SK-N-SH treated with all-trans-retinoic acid at 6 μM for 48 hours (cell line): Measurements from ENCODE around the gene ZNF511.

Source experiments
- ATAC-seq: fragments of 200-7000 bp; cut with Tn5 transposase; 3 replicates; pipeline ENCODE4 v1.9.1; 2020; ENCODE audit warnings: mild to moderate bottlenecking, moderate library complexity
- ARNTL ChIP-seq: fragments of 450-650 bp; formaldehyde crosslinking; IDR thresholded peaks from 2 replicates; pipeline ENCODE4 v1.5.0; 2020; ENCODE audit warnings: low read depth, mild to moderate bottlenecking, moderate library complexity, borderline replicate concordance
- BACH2 ChIP-seq: fragments of 250-450 bp; sonication (Bioruptor Pico); IDR thresholded peaks from 2 replicates; pipeline ENCODE4 v1.9.0; 2021; ENCODE audit warnings: mild to moderate bottlenecking, borderline replicate concordance
- CSDC2 ChIP-seq: fragments of 250-450 bp; sonication (Bioruptor Pico); IDR thresholded peaks from 2 replicates; pipeline ENCODE4 v1.5.0; 2020; ENCODE audit warnings: mild to moderate bottlenecking, moderate library complexity
- CSRNP3 ChIP-seq: fragments of 250-450 bp; sonication (Bioruptor Pico); IDR thresholded peaks from 2 replicates; pipeline ENCODE4 v1.5.1; 2021; ENCODE audit warnings: mild to moderate bottlenecking, moderate library complexity
- ESRRG ChIP-seq: fragments of 250-450 bp; sonication (Bioruptor Pico); IDR thresholded peaks from 2 replicates; pipeline ENCODE4 v1.6.1; 2021; ENCODE audit warnings: mild to moderate bottlenecking
- GLIS3 ChIP-seq: fragments of 250-450 bp; sonication (Bioruptor Pico); IDR thresholded peaks from 2 replicates; pipeline ENCODE4 v1.5.0; 2020; ENCODE audit warnings: mild to moderate bottlenecking, moderate library complexity
- ISL1 ChIP-seq: fragments of 250-450 bp; sonication (Bioruptor Pico); IDR thresholded peaks from 2 replicates; pipeline ENCODE4 v2.1.2; 2022; ENCODE audit warnings: mild to moderate bottlenecking, moderate library complexity
- POU6F1 ChIP-seq: fragments of 250-450 bp; sonication (Bioruptor Pico); IDR thresholded peaks from 2 replicates; pipeline ENCODE4 v1.8.0; 2021; ENCODE audit warnings: low read depth, mild to moderate bottlenecking, moderate library complexity, borderline replicate concordance
- PPARA ChIP-seq: fragments of 250-450 bp; sonication (Bioruptor Pico); IDR thresholded peaks from 2 replicates; pipeline ENCODE4 v1.5.0; 2020; ENCODE audit warnings: mild to moderate bottlenecking, borderline replicate concordance
- TCF4 ChIP-seq: fragments of 250-450 bp; sonication (Bioruptor Pico); IDR thresholded peaks from 2 replicates; pipeline ENCODE4 v1.8.0; 2021; ENCODE audit warnings: mild to moderate bottlenecking, moderate library complexity, borderline replicate concordance
- TOX ChIP-seq: fragments of 250-450 bp; sonication (Bioruptor Pico); IDR thresholded peaks from 2 replicates; pipeline ENCODE4 v1.8.0; 2021; ENCODE audit warnings: mild to moderate bottlenecking, moderate library complexity, borderline replicate concordance
- ZC3H10 ChIP-seq: fragments of 250-450 bp; sonication (Bioruptor Pico); IDR thresholded peaks from 2 replicates; pipeline ENCODE4 v1.5.1; 2021; ENCODE audit warnings: mild to moderate bottlenecking, moderate library complexity
- ZFP3 ChIP-seq: fragments of 250-450 bp; sonication (Bioruptor Pico); IDR thresholded peaks from 2 replicates; pipeline ENCODE4 v1.5.0; 2020; ENCODE audit warnings: mild to moderate bottlenecking, moderate library complexity
- ZFP30 ChIP-seq: fragments of 450-650 bp; formaldehyde crosslinking; IDR thresholded peaks from 2 replicates; pipeline ENCODE4 v1.5.0; 2022; ENCODE audit warnings: mild to moderate bottlenecking, moderate library complexity
- ZNF565 ChIP-seq: fragments of 450-650 bp; formaldehyde crosslinking; conservative IDR thresholded peaks from 2 replicates; pipeline ENCODE4 v1.5.0; 2020; ENCODE audit warnings: low read depth, mild to moderate bottlenecking, moderate library complexity
- ZNF70 ChIP-seq: fragments of 450-650 bp; formaldehyde crosslinking; IDR thresholded peaks from 2 replicates; pipeline ENCODE4 v1.5.0; 2020; ENCODE audit warnings: mild to moderate bottlenecking, moderate library complexity
- ZNF8 ChIP-seq: fragments of 450-650 bp; formaldehyde crosslinking; IDR thresholded peaks from 2 replicates; pipeline ENCODE4 v1.5.0; 2020; ENCODE audit warnings: mild to moderate bottlenecking, moderate library complexity
- TF ChIP-seq, protein P1 (sequence below): fragments of 250-450 bp; sonication (Bioruptor Pico); IDR thresholded peaks from 2 replicates; pipeline ENCODE4 v1.5.0; 2020; ENCODE audit warnings: mild to moderate bottlenecking, moderate library complexity
- TF ChIP-seq, protein P2 (sequence below): fragments of 250-450 bp; sonication (Bioruptor Pico); IDR thresholded peaks from 2 replicates; pipeline ENCODE4 v1.5.1; 2020; ENCODE audit warnings: low read depth, mild to moderate bottlenecking, moderate library complexity
- TF ChIP-seq, protein P3 (sequence below): fragments of 250-450 bp; sonication (Bioruptor Pico); IDR thresholded peaks from 2 replicates; pipeline ENCODE4 v1.8.0; 2020; ENCODE audit warnings: mild to moderate bottlenecking, moderate library complexity, borderline replicate concordance

Gene ZNF511

GRCh38 chr10:133269367-133269766, 39.3 kb upstream of the ZNF511 start:
- no peak for ATAC-seq
- TF ChIP-seq, protein P1, sequence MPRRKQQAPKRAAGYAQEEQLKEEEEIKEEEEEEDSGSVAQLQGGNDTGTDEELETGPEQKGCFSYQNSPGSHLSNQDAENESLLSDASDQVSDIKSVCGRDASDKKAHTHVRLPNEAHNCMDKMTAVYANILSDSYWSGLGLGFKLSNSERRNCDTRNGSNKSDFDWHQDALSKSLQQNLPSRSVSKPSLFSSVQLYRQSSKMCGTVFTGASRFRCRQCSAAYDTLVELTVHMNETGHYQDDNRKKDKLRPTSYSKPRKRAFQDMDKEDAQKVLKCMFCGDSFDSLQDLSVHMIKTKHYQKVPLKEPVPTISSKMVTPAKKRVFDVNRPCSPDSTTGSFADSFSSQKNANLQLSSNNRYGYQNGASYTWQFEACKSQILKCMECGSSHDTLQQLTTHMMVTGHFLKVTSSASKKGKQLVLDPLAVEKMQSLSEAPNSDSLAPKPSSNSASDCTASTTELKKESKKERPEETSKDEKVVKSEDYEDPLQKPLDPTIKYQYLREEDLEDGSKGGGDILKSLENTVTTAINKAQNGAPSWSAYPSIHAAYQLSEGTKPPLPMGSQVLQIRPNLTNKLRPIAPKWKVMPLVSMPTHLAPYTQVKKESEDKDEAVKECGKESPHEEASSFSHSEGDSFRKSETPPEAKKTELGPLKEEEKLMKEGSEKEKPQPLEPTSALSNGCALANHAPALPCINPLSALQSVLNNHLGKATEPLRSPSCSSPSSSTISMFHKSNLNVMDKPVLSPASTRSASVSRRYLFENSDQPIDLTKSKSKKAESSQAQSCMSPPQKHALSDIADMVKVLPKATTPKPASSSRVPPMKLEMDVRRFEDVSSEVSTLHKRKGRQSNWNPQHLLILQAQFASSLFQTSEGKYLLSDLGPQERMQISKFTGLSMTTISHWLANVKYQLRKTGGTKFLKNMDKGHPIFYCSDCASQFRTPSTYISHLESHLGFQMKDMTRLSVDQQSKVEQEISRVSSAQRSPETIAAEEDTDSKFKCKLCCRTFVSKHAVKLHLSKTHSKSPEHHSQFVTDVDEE (CRISPR knock-in tag) = no peak
- TF ChIP-seq ZFP30 (CRISPR knock-in tag) (no peak), ZNF565 (no peak), POU6F1 (CRISPR knock-in tag) (no peak), ARNTL (CRISPR knock-in tag) (no peak), TOX (no peak), BACH2 (no peak), ZNF8 (CRISPR knock-in tag) (no peak), TCF4 (CRISPR knock-in tag) (no peak), ZFP3 (CRISPR knock-in tag) (no peak), ESRRG (CRISPR knock-in tag) (no peak), ZC3H10 (CRISPR knock-in tag) (no peak), CSRNP3 (CRISPR knock-in tag) (no peak), ISL1 (CRISPR knock-in tag) (no peak), PPARA (CRISPR knock-in tag) (no peak)
- TF ChIP-seq, protein P2, sequence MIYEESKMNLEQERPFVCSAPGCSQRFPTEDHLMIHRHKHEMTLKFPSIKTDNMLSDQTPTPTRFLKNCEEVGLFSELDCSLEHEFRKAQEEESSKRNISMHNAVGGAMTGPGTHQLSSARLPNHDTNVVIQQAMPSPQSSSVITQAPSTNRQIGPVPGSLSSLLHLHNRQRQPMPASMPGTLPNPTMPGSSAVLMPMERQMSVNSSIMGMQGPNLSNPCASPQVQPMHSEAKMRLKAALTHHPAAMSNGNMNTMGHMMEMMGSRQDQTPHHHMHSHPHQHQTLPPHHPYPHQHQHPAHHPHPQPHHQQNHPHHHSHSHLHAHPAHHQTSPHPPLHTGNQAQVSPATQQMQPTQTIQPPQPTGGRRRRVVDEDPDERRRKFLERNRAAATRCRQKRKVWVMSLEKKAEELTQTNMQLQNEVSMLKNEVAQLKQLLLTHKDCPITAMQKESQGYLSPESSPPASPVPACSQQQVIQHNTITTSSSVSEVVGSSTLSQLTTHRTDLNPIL (CRISPR knock-in tag) = no peak

DNA sequence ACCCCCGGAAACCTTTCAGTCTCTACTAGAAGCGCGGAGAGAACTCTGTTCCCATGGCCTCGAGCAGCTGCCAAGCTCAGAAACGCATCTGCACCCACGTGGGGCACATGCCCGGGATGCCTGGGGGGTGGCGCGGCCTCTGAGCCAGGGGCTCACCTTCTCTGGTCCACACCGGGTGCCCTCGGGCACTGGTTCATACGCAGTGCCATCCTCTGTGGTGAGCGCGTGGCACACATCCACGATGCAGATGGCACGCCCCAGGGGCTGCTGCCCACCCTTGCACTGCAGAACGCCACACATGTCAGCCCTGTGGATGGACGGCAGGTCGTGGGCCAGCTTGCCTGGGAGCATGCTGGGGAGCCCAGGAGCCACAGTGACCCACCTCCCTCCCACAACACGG, 38.5 kb upstream of the ZNF511 start:
- TF ChIP-seq, protein P2 (CRISPR knock-in tag) = no peak
- TF ChIP-seq ZNF565 (no peak), ZFP3 (CRISPR knock-in tag) (no peak), ZFP30 (CRISPR knock-in tag) (no peak), ZC3H10 (CRISPR knock-in tag) (no peak), GLIS3 (no peak), TCF4 (CRISPR knock-in tag) (no peak), PPARA (CRISPR knock-in tag) (no peak), ARNTL (CRISPR knock-in tag) (no peak), CSDC2 (CRISPR knock-in tag) (no peak), CSRNP3 (CRISPR knock-in tag) (no peak), ESRRG (CRISPR knock-in tag) (no peak), ZNF70 (CRISPR knock-in tag) (no peak)
- TF ChIP-seq, protein P3, sequence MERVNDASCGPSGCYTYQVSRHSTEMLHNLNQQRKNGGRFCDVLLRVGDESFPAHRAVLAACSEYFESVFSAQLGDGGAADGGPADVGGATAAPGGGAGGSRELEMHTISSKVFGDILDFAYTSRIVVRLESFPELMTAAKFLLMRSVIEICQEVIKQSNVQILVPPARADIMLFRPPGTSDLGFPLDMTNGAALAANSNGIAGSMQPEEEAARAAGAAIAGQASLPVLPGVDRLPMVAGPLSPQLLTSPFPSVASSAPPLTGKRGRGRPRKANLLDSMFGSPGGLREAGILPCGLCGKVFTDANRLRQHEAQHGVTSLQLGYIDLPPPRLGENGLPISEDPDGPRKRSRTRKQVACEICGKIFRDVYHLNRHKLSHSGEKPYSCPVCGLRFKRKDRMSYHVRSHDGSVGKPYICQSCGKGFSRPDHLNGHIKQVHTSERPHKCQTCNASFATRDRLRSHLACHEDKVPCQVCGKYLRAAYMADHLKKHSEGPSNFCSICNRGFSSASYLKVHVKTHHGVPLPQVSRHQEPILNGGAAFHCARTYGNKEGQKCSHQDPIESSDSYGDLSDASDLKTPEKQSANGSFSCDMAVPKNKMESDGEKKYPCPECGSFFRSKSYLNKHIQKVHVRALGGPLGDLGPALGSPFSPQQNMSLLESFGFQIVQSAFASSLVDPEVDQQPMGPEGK (CRISPR knock-in tag) = no peak
- TF ChIP-seq, protein P1 (CRISPR knock-in tag) = no peak
- no peak for ATAC-seq
